Measurements from ENCODE around the gene CLIC4. TPM values are rescaled to one million over a fixed set of nuclear protein-coding genes. Genes with fewer than 3 reads are reported as not detected.
A peak's percentile ranks its signal among the peaks of the same experiment; 100 is the strongest.
"Not testable (repeated sequence)": the region's sequence is repeated elsewhere in the genome, so short reads cannot be mapped to it uniquely, and the experiment has no call there.

CLIC4 gene
- polyA plus RNA-seq, 3 donors, result 184 to 211 (median 185) TPM

- no peak for DNase-seq (ENCODE audit: extremely low read depth in 1 of 11, low read depth in 9 of 11, low spot score in 4 of 11)
Measured at GRCh38 chr1:24763671-24764070, 18.4 kb downstream of the CLIC4 start.

DNA sequence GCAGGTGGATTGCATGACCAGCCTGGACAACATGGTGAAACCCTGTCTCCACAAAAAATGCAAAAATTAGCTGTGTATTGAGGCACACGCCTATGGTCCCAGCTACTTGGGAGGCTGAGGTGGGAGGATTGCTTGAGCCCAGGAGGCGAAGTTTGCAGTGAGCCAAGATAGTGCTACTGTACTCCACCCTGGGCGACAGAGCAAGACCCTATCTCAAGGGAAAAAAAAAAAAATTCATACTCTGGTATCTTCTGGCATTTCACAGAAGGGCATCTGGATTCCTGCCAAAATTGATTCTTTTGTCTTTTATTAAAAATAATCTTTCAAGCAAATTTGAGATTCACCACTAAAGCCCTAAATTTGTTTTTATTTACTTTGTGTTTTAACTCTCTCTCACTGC, 19.2 kb downstream of the CLIC4 start:
- no peak for DNase-seq (ENCODE audit: extremely low read depth in 1 of 11, low read depth in 9 of 11, low spot score in 4 of 11)

GRCh38 chr1:24764848-24765247, 19.6 kb downstream of the CLIC4 start:
- DNase-seq (ENCODE audit: extremely low read depth in 1 of 11, low read depth in 9 of 11, low spot score in 4 of 11), result no peak

GRCh38 chr1:24765308-24765988, 20.2 kb downstream of the CLIC4 start:
- DNase-seq (ENCODE audit: extremely low read depth in 1 of 11, low read depth in 9 of 11, low spot score in 4 of 11), result no peak

- DNase-seq (ENCODE audit: extremely low read depth in 1 of 11, low read depth in 9 of 11, low spot score in 4 of 11), result no peak
Measured at GRCh38 chr1:24767351-24767750, 22.1 kb downstream of the CLIC4 start.

GRCh38 chr1:24768873-24769605, 23.8 kb downstream of the CLIC4 start:
- DNase-seq (ENCODE audit: extremely low read depth in 1 of 11, low read depth in 9 of 11, low spot score in 4 of 11), result no peak

DNA sequence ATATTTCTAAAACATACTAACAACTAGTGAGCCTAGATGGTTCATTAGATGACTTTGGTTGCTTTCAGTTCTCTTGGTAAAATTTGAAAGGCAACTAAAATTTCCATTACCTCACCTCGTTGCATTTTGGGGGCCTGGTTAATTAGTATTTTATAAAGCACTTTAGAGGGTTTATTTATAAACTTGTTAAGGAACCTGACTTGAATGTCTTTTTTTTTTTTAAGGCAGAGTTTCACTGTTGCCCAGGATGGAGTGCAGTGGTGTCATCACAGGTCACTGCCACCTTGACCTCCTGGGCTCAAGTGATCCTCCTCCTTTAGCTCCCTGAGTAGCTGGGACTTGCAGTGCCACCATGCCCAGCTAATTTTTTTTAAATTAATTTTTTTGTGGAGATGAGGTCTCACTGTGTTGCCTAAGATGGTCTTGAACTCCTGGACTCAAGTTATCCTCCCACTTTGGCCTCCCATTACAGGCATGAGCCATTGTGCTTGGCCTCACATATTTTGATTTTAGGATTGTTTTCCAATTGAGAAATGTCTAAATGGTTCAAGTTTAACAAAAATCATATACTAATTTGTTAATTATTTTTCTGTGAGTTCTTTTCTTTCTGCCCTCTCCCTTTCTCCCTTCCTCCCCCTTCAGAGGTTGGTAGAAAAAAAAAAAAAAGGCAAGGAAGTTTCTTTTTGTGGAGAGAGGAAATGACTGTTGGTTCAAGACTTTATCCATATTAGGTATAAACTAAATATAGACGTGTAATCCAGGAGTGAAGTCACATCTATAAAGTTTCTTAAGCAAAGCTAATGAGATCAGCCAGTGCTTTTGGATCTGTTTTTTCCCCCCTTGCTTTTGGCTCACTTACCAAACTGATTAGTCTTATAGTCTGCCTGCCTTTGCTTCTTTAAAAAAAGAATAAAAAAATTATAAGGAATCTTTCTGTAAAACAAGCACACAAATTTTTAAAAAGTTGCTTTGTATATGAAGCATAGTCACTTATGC, 24.7 kb downstream of the CLIC4 start:
- no peak for DNase-seq (ENCODE audit: extremely low read depth in 1 of 11, low read depth in 9 of 11, low spot score in 4 of 11)

DNA sequence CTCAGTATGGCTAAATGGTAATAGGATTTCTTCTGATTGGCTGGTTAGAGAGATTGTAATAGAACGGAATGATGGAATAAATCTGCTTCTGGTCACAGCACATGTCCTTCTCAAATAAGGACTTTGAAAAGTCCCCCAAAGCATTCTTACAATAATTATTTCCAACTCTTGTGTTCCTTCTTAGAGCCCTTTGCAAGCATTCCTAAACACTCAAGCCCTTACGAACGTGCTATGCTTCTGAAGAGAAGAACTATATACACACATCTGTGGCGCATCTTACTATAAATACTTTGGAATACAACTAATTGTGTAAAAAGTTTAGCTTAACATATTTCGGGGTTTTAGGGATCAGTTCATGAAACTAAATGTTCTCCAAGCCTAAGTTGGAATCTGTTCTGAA, 25.6 kb downstream of the CLIC4 start:
- DNase-seq (ENCODE audit: extremely low read depth in 1 of 11, low read depth in 9 of 11, low spot score in 4 of 11), result no peak

GRCh38 chr1:24771574-24771973, 26.3 kb downstream of the CLIC4 start:
- no peak for DNase-seq (ENCODE audit: extremely low read depth in 1 of 11, low read depth in 9 of 11, low spot score in 4 of 11)

GRCh38 chr1:24773618-24774017, 28.4 kb downstream of the CLIC4 start:
- no peak for DNase-seq (ENCODE audit: extremely low read depth in 1 of 11, low read depth in 9 of 11, low spot score in 4 of 11)

GRCh38 chr1:24775348-24775747, 30.1 kb downstream of the CLIC4 start:
- no peak for DNase-seq (ENCODE audit: extremely low read depth in 1 of 11, low read depth in 9 of 11, low spot score in 4 of 11)

DNA sequence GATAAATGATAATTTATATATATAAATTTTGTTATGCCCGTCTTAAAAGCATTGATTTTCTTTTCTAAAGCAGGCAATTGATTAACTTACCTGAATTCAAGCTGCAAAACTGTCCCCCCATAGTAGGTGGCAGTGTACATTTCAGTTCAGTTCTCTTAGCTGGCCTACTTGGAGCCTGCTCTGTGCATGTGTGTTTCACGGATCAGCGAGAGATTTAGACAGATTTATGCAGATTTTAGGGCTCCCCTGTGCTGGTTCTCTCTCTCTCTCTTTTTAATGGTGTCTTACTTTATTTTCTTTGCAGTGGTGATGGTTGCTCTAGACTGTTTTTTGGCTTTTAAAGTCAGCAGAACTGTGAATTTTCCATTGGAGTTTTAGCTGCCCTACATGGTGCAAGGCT, 30.7 kb downstream of the CLIC4 start:
- DNase-seq (ENCODE audit: extremely low read depth in 1 of 11, low read depth in 9 of 11, low spot score in 4 of 11), result peak in 1 of 11 donors; percentile 20

GRCh38 chr1:24776821-24777220, 31.6 kb downstream of the CLIC4 start:
- no peak for DNase-seq (ENCODE audit: extremely low read depth in 1 of 11, low read depth in 9 of 11, low spot score in 4 of 11)

- no peak for DNase-seq (ENCODE audit: extremely low read depth in 1 of 11, low read depth in 9 of 11, low spot score in 4 of 11)
Measured at GRCh38 chr1:24778141-24778540, 32.9 kb downstream of the CLIC4 start.

GRCh38 chr1:24779199-24779598, 34.0 kb downstream of the CLIC4 start:
- DNase-seq (ENCODE audit: extremely low read depth in 1 of 11, low read depth in 9 of 11, low spot score in 4 of 11), result not testable (repeated sequence)

DNA sequence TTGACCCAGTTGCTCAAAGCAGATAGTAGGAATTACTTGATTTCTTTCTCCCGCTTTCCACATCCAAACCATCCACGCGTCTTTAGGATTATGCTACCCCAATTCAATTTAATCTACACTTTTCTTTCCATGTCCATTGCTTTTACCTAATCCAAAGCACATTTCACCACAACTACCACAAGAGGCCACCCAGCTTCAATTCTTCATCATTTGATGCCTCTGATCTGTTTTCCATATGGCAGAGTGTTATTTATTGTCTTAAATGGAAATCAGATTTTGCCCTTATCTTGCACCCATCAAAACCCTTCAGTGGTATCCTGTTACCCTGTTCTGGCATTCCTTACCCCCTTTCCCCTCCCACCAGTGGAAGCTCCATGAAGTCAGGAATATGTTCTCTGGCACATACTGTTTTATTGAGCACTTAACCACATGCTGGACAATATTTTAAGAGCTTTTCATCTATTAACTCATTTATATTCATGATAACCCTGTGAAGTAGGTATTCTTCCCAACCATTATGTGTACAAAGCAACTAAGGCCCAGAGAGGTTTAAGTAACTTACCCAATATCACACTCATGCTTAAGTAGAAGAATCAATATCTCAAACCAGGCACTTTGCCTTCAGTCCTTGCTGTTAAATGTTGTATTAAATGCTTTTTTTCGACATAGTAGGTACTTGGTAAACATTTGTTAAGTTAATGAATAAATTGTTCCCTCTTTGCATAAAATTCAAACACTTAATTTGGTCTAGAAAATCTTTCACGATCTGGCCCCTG, 34.6 kb downstream of the CLIC4 start:
- DNase-seq (ENCODE audit: extremely low read depth in 1 of 11, low read depth in 9 of 11, low spot score in 4 of 11), result no peak

DNA sequence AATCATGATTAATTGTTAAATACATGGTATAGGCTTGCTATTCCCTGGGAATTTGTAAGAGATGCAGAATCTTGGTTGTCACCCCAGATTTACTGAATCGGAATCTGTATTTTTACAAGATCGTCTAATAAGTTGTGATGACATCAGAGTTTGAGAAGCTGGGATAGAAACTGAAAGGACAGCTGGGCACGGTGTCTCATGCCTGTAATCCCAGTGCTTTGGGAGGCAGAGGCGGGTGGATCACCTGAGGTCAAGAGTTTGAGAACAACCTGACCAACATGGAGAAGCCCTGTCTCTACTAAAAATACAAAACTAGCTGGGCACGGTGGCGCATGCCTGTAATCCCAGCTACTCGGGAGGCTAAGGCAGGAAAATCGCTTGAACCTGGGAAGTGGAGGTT, 35.4 kb downstream of the CLIC4 start:
- DNase-seq (ENCODE audit: extremely low read depth in 1 of 11, low read depth in 9 of 11, low spot score in 4 of 11), result not testable (repeated sequence)

GRCh38 chr1:24782689-24783088, 37.4 kb downstream of the CLIC4 start:
- no peak for DNase-seq (ENCODE audit: extremely low read depth in 1 of 11, low read depth in 9 of 11, low spot score in 4 of 11)

DNA sequence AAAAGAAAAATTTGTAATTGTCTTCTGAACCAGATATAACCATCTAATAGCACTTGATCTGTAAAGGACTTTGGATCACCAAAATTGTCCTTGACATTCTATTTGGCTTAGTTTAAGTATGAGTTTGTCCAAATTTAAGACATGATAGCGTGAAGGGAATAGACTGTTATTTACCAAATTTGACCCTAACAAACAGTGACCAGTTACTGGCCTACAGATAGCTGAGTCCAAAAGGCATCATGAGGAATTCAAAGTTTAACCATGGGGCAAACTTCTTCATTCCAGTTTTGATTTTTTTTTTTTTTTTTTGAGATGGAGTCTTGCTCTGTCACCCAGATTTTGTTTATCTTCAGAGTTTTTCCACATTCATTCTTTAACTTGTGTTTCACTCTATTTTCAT, 38.5 kb downstream of the CLIC4 start:
- no peak for DNase-seq (ENCODE audit: extremely low read depth in 1 of 11, low read depth in 9 of 11, low spot score in 4 of 11)
